GM21515 (cell line): Measurements from ENCODE around the gene GNAI2.
"Not testable (repeated sequence)": the region's sequence is repeated elsewhere in the genome, so short reads cannot be mapped to it uniquely, and the experiment has no call there.

Experiments
- ATAC-seq: cut with Tn5 transposase; IDR thresholded peaks from one replicate; pipeline ENCODE4 v1.9.1; 2021; ENCODE audit not compliant: unreplicated experiment

The GNAI2 gene

GRCh38 chr3:50204804-50205412 is 31.1 kb upstream of the GNAI2 start, which contains the start of gene SLC38A3:
TSS of gene SLC38A3 (plus strand) at chr3:50205271. CDS start at chr3:50214200, 8,929 bp downstream.
- ATAC-seq: no peak

GRCh38 chr3:50205413-50206276 is 30.4 kb upstream of the GNAI2 start:
- no peak for ATAC-seq

- no peak for ATAC-seq
Observed at GRCh38 chr3:50207359-50208042, 28.5 kb upstream of the GNAI2 start.

GRCh38 chr3:50208677-50209344 is 27.2 kb upstream of the GNAI2 start:
- ATAC-seq: no peak

- ATAC-seq: no peak
Observed at GRCh38 chr3:50210176-50210509, 25.9 kb upstream of the GNAI2 start.

GRCh38 chr3:50210510-50211367 is 25.3 kb upstream of the GNAI2 start:
- no peak for ATAC-seq

GRCh38 chr3:50211368-50211717 is 24.7 kb upstream of the GNAI2 start:
- not testable (repeated sequence) for ATAC-seq

- ATAC-seq: no peak
Observed at GRCh38 chr3:50211930-50212329, 24.1 kb upstream of the GNAI2 start.

GRCh38 chr3:50212502-50212901 is 23.5 kb upstream of the GNAI2 start:
- ATAC-seq: no peak

- no peak for ATAC-seq
Observed at GRCh38 chr3:50212971-50213370, 23.0 kb upstream of the GNAI2 start.

- no peak for ATAC-seq
Observed at GRCh38 chr3:50213373-50213772, 22.6 kb upstream of the GNAI2 start.

- no peak for ATAC-seq
Observed at GRCh38 chr3:50214824-50215223, 21.2 kb upstream of the GNAI2 start.

GRCh38 chr3:50215529-50215928 is 20.5 kb upstream of the GNAI2 start:
- ATAC-seq: no peak

GRCh38 chr3:50217681-50218080 is 18.3 kb upstream of the GNAI2 start:
- no peak for ATAC-seq

GRCh38 chr3:50218448-50218847 is 17.6 kb upstream of the GNAI2 start:
- no peak for ATAC-seq

- ATAC-seq: no peak
Observed at GRCh38 chr3:50219285-50219684, 16.7 kb upstream of the GNAI2 start.

GRCh38 chr3:50220109-50220508 is 15.9 kb upstream of the GNAI2 start:
- ATAC-seq: no peak

- no peak for ATAC-seq
Observed at GRCh38 chr3:50221051-50221410, 15.0 kb upstream of the GNAI2 start.

GRCh38 chr3:50221411-50222168 is 14.4 kb upstream of the GNAI2 start:
- no peak for ATAC-seq

GRCh38 chr3:50222169-50222528 is 13.9 kb upstream of the GNAI2 start:
- ATAC-seq: no peak
